CD4-positive, alpha-beta T cell (primary cell): Measurements from ENCODE around the gene RBFOX1. TPM values are rescaled to one million over a fixed set of nuclear protein-coding genes. Genes with fewer than 3 reads are reported as not detected.

Source experiments
- ATAC-seq: fragments of 200-7000 bp; cut with Tn5 transposase; one replicate; pipeline ENCODE4 v1.10.0; 2022; ENCODE audit warnings: mild to moderate bottlenecking; ENCODE audit not compliant: poor library complexity
- CTCF ChIA-PET: fragments of 350-600 bp; sonication (Branson Sonifier 250); formaldehyde crosslinking; loops from one replicate; lab custom pipeline; 2021; ENCODE audit warnings: antibody characterized with exemption, inconsistent platforms; lab: Charles Lee
- POLR2A ChIA-PET: fragments of 350-600 bp; sonication (Branson Sonifier 250); formaldehyde crosslinking; loops from one replicate; lab custom pipeline; 2021; ENCODE audit warnings: antibody characterized with exemption, inconsistent platforms; lab: Charles Lee
- DNase-seq, 14 experiments: peaks; one replicate each; pipeline ENCODE4 v3.0.0-alpha.2; 2013 to 2020; ENCODE audit warnings: mixed read lengths in 2 of 14
- H3K27ac ChIP-seq, 2 donors: one replicate each; pipeline versions ENCODE4 v1.5.1 to v1.7.0; 2013; ENCODE audit warnings: low read length in 2 of 2, low read depth in 1 of 2, mild to moderate bottlenecking in 1 of 2
- H3K27me3 ChIP-seq, 2 experiments: 1 replicate in 1 of 2; 2 replicates in 1 of 2; pipeline versions ENCODE4 v1.6.1 to v1.7.0; 2013; ENCODE audit warnings: low read length in 2 of 2, control low read depth in 1 of 2, mild to moderate bottlenecking in 1 of 2, moderate library complexity in 1 of 2; ENCODE audit not compliant: insufficient read depth in 2 of 2, control insufficient read depth in 1 of 2
- H3K36me3 ChIP-seq: one replicate; pipeline ENCODE4 v1.6.1; 2013; ENCODE audit warnings: low read length, control low read depth; ENCODE audit not compliant: insufficient read depth
- H3K4me1 ChIP-seq: one replicate; pipeline ENCODE4 v1.6.1; 2013; ENCODE audit warnings: low read length, control low read depth; ENCODE audit not compliant: insufficient read depth
- H3K4me3 ChIP-seq: one replicate; pipeline ENCODE4 v1.5.1; 2013; ENCODE audit warnings: mild to moderate bottlenecking, low read length, moderate library complexity
- H3K9me3 ChIP-seq, 2 experiments: 1 replicate in 1 of 2; 2 replicates in 1 of 2; pipeline versions ENCODE4 v1.6.1 to v1.7.0; 2013; ENCODE audit warnings: low read length in 2 of 2, mild to moderate bottlenecking in 2 of 2, control low read depth in 1 of 2, moderate library complexity in 1 of 2; ENCODE audit not compliant: control insufficient read depth in 1 of 2, insufficient read depth in 1 of 2
- H3K27ac Mint-ChIP-seq: one replicate; pipeline ENCODE4 v1.8.0; 2020; ENCODE audit warnings: mixed read lengths
- H3K27me3 Mint-ChIP-seq: one replicate; pipeline ENCODE4 v1.8.0; 2021; ENCODE audit warnings: mixed read lengths
- H3K36me3 Mint-ChIP-seq: one replicate; pipeline ENCODE4 v1.8.0; 2021; ENCODE audit warnings: low read depth, mixed read lengths
- H3K4me1 Mint-ChIP-seq: one replicate; pipeline ENCODE4 v1.8.0; 2021; ENCODE audit warnings: low read depth, mixed read lengths
- H3K4me3 Mint-ChIP-seq: one replicate; pipeline ENCODE4 v1.8.0; 2020; ENCODE audit warnings: mild to moderate bottlenecking, mixed read lengths
- H3K9me3 Mint-ChIP-seq: one replicate; pipeline ENCODE4 v1.8.0; 2020; ENCODE audit warnings: mixed read lengths
- intact Hi-C, 2 experiments: fragments of 100-400 bp; cut with DNase I in 1 of 2; cut with micrococcal nuclease in 1 of 2; formaldehyde crosslinking; loops; one replicate each; pipeline versions ENCODE4 v1.15.1 to v1.9.0; 2023 to 2025; cut with DNase I, micrococcal nuclease
- total RNA-seq, 174 experiments: library from RNA in 2 of 174; stranded (reverse) in 2 of 174; gene quantifications; one replicate each; pipeline ENCODE4 v1.2.3 and lab custom pipeline; 2021 to 2026
- TF ChIP-seq, protein P1 (sequence below): fragments of 200-600 bp; IDR thresholded peaks from one replicate; pipeline ENCODE4 v1.8.0; 2022; ENCODE audit warnings: antibody characterized with exemption, mild to moderate bottlenecking

RBFOX1 gene
- total RNA-seq, 2 experiments from 2014 or later = not detected

DNA sequence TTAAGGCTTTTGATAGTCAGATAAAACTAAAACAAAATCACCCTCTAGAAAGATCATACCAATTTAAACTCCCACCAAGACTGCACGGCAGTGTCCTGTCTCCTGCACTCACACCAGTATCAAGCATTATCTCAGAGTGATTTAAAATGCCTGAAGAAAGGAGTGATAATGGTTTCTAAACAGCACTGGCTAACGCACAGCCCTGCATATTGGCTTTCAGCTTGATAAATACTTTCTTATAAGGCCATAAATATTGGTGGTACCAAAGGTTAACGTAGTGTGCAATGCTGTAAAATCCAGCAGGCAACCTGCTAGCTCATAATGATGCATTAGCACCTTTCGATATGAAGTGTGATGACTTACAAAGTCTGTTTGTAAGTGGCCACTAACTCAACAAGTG lies 214.3 kb downstream of the RBFOX1 start:
- Histone ChIP-seq H3K4me1 (no peaks in the 10 kb centered on the region), H3K27ac (no peak overlapping the region), H3K36me3 (no peaks in the 10 kb centered on the region), H3K4me3 (no peak overlapping the region), H3K9me3 (peaks cover 0 to 10% of the 10 kb centered on the region in 2 experiments), H3K27me3 (no peaks in the 10 kb centered on the region)
- Mint-ChIP-seq H3K27ac (no peak overlapping the region), H3K9me3 (peaks cover 18% of the 10 kb centered on the region), H3K4me3 (no peak overlapping the region), H3K4me1 (no peaks in the 10 kb centered on the region), H3K27me3 (no peaks in the 10 kb centered on the region), H3K36me3 (no peaks in the 10 kb centered on the region)
- TF ChIP-seq, protein P1, sequence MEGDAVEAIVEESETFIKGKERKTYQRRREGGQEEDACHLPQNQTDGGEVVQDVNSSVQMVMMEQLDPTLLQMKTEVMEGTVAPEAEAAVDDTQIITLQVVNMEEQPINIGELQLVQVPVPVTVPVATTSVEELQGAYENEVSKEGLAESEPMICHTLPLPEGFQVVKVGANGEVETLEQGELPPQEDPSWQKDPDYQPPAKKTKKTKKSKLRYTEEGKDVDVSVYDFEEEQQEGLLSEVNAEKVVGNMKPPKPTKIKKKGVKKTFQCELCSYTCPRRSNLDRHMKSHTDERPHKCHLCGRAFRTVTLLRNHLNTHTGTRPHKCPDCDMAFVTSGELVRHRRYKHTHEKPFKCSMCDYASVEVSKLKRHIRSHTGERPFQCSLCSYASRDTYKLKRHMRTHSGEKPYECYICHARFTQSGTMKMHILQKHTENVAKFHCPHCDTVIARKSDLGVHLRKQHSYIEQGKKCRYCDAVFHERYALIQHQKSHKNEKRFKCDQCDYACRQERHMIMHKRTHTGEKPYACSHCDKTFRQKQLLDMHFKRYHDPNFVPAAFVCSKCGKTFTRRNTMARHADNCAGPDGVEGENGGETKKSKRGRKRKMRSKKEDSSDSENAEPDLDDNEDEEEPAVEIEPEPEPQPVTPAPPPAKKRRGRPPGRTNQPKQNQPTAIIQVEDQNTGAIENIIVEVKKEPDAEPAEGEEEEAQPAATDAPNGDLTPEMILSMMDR = no peak
- CTCF ChIA-PET = no interaction called here
- POLR2A ChIA-PET = no interaction called here
- DNase-seq (no peak), ATAC-seq (no peak)
- intact Hi-C loops = no loop called here

DNA sequence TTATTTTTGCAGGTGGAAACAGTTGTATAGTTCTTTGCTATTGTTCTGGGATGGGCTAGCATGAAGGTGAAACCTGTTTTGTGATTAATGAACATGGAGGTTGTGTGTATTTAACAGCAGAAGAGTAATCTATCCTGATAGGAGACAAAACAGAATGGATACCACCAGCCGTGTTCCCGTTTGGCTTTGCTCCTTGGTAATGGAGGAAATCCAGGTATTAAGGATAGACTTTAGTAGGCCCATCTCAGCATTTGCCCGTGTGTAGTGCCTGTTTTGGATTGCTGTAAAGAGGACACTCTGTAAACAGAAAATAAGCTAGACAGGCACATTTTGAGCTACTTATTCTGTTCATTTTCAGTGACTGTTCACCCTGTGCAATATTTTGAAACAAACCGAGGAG lies 215.1 kb downstream of the RBFOX1 start:
- H3K27ac Mint-ChIP-seq = no peak overlapping the region

DNA sequence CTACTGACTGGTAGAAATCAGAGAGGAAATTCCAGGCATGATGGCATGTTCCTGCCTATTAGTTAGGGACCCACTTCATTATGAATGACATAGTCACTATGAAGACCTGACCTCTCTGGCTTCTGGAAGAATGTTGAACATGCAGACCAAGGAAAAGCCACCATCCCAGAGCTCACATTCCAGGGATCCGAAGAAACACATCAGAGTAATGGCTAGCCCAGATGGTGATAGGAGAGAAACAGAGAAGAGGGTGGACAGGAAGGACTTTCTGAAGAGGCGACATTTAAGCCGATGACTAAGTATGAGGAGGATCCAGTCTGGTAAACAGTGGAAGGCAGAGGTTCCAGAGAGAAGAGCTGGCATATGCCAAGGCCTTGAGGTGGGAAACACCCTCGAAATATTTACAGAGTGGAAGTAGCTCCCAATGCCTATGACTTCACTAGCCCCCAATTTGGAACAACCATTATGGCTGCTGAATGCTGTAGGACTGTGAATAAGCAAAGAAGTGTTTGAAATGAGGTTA lies 216.2 kb downstream of the RBFOX1 start:
- Histone ChIP-seq H3K27me3 (no peaks in the 10 kb centered on the region), H3K4me1 (no peaks in the 10 kb centered on the region), H3K4me3 (no peak overlapping the region), H3K36me3 (no peaks in the 10 kb centered on the region), H3K27ac (no peak overlapping the region), H3K9me3 (peaks cover 0 to 10% of the 10 kb centered on the region in 2 experiments)
- no peaks in the 10 kb centered on the region for H3K36me3 Mint-ChIP-seq
- no peak overlapping the region for H3K27ac Mint-ChIP-seq
- H3K4me3 Mint-ChIP-seq = no peak overlapping the region
- ATAC-seq (no peak), DNase-seq (no peak)
- H3K4me1 Mint-ChIP-seq = no peaks in the 10 kb centered on the region
- TF ChIP-seq, protein P1 = no peak
- intact Hi-C loops = no loop called here
- ChIA-PET CTCF (no interaction called here), POLR2A (no interaction called here)
- H3K27me3 Mint-ChIP-seq = no peaks in the 10 kb centered on the region
- peaks cover 15% of the 10 kb centered on the region for H3K9me3 Mint-ChIP-seq

More for the DNA sequence above, 215.1 kb downstream of the RBFOX1 start:
- POLR2A ChIA-PET = no interaction called here
- ATAC-seq = no peak
- intact Hi-C loops = no loop called here
- H3K4me1 Mint-ChIP-seq = no peaks in the 10 kb centered on the region
- Histone ChIP-seq H3K9me3 (peaks cover 0 to 10% of the 10 kb centered on the region in 2 experiments), H3K4me3 (no peak overlapping the region), H3K4me1 (no peaks in the 10 kb centered on the region), H3K27ac (no peak overlapping the region), H3K36me3 (no peaks in the 10 kb centered on the region), H3K27me3 (no peaks in the 10 kb centered on the region)
- CTCF ChIA-PET = no interaction called here
- peaks cover 22% of the 10 kb centered on the region for H3K9me3 Mint-ChIP-seq
- no peaks in the 10 kb centered on the region for H3K27me3 Mint-ChIP-seq
- TF ChIP-seq, protein P1 = no peak
- DNase-seq = no peak
- H3K4me3 Mint-ChIP-seq = no peak overlapping the region
- no peaks in the 10 kb centered on the region for H3K36me3 Mint-ChIP-seq
